Adrenal gland (tissue), 12 donors: ENCODE results near the gene DNAJC15. TPM values are rescaled to one million over a fixed set of nuclear protein-coding genes. Genes with fewer than 3 reads are reported as not detected.
"Not testable (repeated sequence)": the region's sequence is repeated elsewhere in the genome, so short reads cannot be mapped to it uniquely, and the experiment has no call there.

Source experiments
- DNase-seq, 7 donors: peaks; one replicate each; pipeline ENCODE4 v3.0.0-alpha.2; 2019 to 2020
- H3K27ac ChIP-seq, 5 donors: fragments of 200-600 bp; sonication (generic) in 4 of 5; 1 replicate in 3 of 5; 2 replicates in 2 of 5; pipeline versions ENCODE4 v1.5.1 to v1.8.0; 2016 to 2020; ENCODE audit warnings: mild to moderate bottlenecking in 1 of 5
- H3K27me3 ChIP-seq: fragments of 200-600 bp; 2 replicates; pipeline ENCODE4 v1.8.0; 2021
- H3K36me3 ChIP-seq, 2 donors: fragments of 200-600 bp; replicated peaks in 1 of 2; 1 replicate in 1 of 2; 2 replicates in 1 of 2; pipeline versions ENCODE4 v1.5.1 to v1.8.0; 2018 to 2022
- H3K4me1 ChIP-seq, 2 donors: fragments of 200-600 bp; replicated peaks in 1 of 2; 1 replicate in 1 of 2; 2 replicates in 1 of 2; pipeline versions ENCODE4 v1.5.1 to v1.8.0; 2018 to 2021
- H3K4me3 ChIP-seq, 4 donors: fragments of 200-600 bp; sonication (generic) in 3 of 4; one replicate each; pipeline ENCODE4 v1.5.1; 2016 to 2018
- H3K9me3 ChIP-seq, 3 donors: fragments of 200-600 bp; sonication (generic) in 1 of 3; replicated peaks in 1 of 3; 1 replicate in 2 of 3; 2 replicates in 1 of 3; pipeline versions ENCODE4 v1.5.1 to v1.8.0; 2016 to 2021
- POLR2A ChIP-seq, 2 donors: fragments of 450-650 bp; IDR thresholded peaks; one replicate each; pipeline ENCODE4 v1.6.1; 2017; ENCODE audit warnings: antibody characterized with exemption in 2 of 2, mild to moderate bottlenecking in 2 of 2, moderate library complexity in 1 of 2
- WGBS, 4 donors: extraction: QIAGEN DNeasy Blood & Tissue Kit in 2 of 4; methylation state at CpG; one replicate each; pipeline versions ENCODE4 v1.1.5 to v1.1.7; 2013 to 2017; 5-methylcytosine and 5-hydroxymethylcytosine counted together
- intact Hi-C, 2 donors: fragments of 100-400 bp; cut with DNase I; formaldehyde crosslinking; loops; one replicate each; pipeline versions ENCODE4 v1.14.1 to v1.15.0; 2022 to 2023
- polyA plus RNA-seq, 3 donors: library from polyadenylated mRNA; stranded (reverse); fragments of 200-250 nt in 2 of 3; fragments of 350-450 nt in 1 of 3; fragmentation: Illumina TruSeq in 1 of 3; extraction: RNeasy Lipid Tissue Mini Kit (QIAGEN cat#74804) in 1 of 3; gene quantifications; one replicate each; pipeline ENCODE4 v1.2.3, GENCODE V29; 2013 to 2014
- total RNA-seq, 9 donors: library from RNA; depleted of rRNA in 4 of 9; stranded (reverse); fragments of >200 nt in 4 of 9; fragments of 120-200 nt in 1 of 9; fragmentation: NEBNext Ultra II Directional in 1 of 9; extraction: Animal tissue kit (Norgen Biotek cat#: 25700) in 1 of 9; gene quantifications; one replicate each; pipeline versions ENCODE4 v1.1.0 to v1.2.4, GENCODE V29; 2013 to 2023
- TF ChIP-seq, protein P1 (sequence below), 6 experiments: fragments of 450-650 bp in 4 of 6; fragments of 200-600 bp in 2 of 6; sonication (generic) in 1 of 6; IDR thresholded peaks; 1 replicate in 5 of 6; 2 replicates in 1 of 6; pipeline versions ENCODE4 v1.5.1 to v1.8.0; 2016 to 2021; ENCODE audit warnings: antibody characterized with exemption in 6 of 6, mild to moderate bottlenecking in 2 of 6, moderate library complexity in 1 of 6
- donor health status: healthy with polysubstance abuse.
- donor health status: Bipolar disorder and iron deficiency.
- donor health status: DM: yes; HTN: yes; CAD: no.
- donor health status: DM: no; HTN: no; CAD: no.
- donor health status: DM: no; HTN: no; CAD: no.
- donor health status: DM: yes; HTN: yes; CAD: no.

The DNAJC15 gene
- total and polyA plus RNA-seq, 12 donors: 10.0 to 33.5 (median 17.5) TPM

DNA sequence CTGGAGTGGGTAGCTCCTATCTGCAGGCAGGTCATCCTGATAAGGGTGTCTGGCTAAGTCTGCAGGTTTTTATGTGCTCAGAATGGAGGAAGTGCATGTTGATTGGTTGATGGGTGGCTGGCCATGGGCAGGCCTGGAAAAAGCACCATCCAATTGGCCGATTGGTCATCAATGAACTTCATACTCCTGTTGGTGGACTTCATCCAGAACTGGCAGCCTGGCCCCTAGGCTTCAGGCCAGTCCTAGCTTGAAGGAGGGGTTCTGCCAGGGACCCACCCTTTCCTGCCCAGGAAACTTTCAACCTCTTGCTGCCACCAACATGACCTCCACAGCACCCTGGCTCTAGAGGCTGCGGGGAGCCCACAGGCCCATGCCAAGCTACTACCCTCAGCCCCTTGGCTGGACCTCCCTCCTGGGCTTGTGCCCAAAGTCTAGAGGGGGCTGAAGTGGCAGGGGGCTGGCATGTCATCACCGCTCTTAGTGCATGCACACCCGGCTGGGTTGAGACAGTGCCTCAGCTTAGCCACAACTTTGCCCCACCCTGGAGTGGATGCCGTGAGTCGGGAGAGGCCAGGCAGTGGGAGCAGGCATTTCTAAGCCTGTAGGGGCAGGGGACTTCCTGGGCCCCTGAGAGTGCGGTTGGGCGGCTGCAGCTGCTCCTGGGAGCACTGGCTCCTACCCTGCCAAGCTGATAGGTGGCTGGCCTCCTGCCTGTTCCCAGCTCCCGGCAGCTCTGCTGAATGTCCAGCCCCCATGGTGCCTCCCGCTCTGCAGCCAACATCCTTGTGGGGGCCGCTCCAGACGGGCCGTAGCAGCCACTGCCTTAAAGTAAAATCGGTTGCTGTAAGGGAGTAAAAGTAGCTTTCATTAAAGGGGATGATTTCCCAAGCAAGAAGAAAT, 13.2 kb downstream of the DNAJC15 start:
- H3K4me1 ChIP-seq: peaks cover 12 to 16% of the 10 kb centered on the region in 2 donors
- H3K4me3 ChIP-seq: no peak overlapping the region
- 56 to 79% (median 67%) methylated on average over 7 to 14 of the region's 14 CpGs for WGBS, 4 donors
- H3K9me3 ChIP-seq: no peaks in the 10 kb centered on the region
- H3K27me3 ChIP-seq: no peaks in the 10 kb centered on the region
- no peak overlapping the region for H3K27ac ChIP-seq
- peak in 1 of 7 donors; percentile 47 for DNase-seq
- no peaks in the 10 kb centered on the region for H3K36me3 ChIP-seq
- intact Hi-C loops: no loop called here
- TF ChIP-seq, protein P1, sequence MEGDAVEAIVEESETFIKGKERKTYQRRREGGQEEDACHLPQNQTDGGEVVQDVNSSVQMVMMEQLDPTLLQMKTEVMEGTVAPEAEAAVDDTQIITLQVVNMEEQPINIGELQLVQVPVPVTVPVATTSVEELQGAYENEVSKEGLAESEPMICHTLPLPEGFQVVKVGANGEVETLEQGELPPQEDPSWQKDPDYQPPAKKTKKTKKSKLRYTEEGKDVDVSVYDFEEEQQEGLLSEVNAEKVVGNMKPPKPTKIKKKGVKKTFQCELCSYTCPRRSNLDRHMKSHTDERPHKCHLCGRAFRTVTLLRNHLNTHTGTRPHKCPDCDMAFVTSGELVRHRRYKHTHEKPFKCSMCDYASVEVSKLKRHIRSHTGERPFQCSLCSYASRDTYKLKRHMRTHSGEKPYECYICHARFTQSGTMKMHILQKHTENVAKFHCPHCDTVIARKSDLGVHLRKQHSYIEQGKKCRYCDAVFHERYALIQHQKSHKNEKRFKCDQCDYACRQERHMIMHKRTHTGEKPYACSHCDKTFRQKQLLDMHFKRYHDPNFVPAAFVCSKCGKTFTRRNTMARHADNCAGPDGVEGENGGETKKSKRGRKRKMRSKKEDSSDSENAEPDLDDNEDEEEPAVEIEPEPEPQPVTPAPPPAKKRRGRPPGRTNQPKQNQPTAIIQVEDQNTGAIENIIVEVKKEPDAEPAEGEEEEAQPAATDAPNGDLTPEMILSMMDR (IDR thresholded peaks at IDR 0.05): no peak
- no peak for TF ChIP-seq POLR2A (IDR thresholded peaks at IDR 0.05)

DNA sequence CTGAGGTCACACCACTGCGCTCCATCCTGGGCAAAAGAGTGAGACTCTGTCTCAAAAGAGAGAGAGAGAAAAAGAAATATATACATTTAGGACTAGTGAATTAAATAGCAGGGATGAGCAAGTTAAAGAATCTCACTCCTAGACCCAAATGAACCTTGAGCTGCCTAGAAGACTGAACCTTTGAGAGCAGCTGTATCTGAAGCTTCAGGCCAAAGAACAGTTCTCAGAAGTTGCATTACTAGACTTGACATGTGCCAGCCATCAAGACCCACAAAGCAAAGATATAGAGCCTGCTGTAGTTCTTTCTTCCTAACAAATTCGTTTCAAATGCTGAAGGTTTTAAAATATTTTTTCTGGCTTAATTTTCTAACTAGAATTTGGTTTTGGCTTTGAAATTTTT, 16.6 kb downstream of the DNAJC15 start:
- no peak for DNase-seq
- TF ChIP-seq POLR2A (IDR thresholded peaks at IDR 0.05): no peak
- TF ChIP-seq, protein P1 (IDR thresholded peaks at IDR 0.05): no peak
- Histone ChIP-seq H3K36me3 (no peaks in the 10 kb centered on the region), H3K4me1 (peaks cover 29 to 41% of the 10 kb centered on the region in 2 donors), H3K27ac (no peak overlapping the region), H3K27me3 (no peaks in the 10 kb centered on the region), H3K9me3 (no peaks in the 10 kb centered on the region), H3K4me3 (no peak overlapping the region)
- WGBS, 4 donors: 94 to 99% (median 98%) methylated on average over 2 of the region's 2 CpGs
- intact Hi-C loops: no loop called here

DNA sequence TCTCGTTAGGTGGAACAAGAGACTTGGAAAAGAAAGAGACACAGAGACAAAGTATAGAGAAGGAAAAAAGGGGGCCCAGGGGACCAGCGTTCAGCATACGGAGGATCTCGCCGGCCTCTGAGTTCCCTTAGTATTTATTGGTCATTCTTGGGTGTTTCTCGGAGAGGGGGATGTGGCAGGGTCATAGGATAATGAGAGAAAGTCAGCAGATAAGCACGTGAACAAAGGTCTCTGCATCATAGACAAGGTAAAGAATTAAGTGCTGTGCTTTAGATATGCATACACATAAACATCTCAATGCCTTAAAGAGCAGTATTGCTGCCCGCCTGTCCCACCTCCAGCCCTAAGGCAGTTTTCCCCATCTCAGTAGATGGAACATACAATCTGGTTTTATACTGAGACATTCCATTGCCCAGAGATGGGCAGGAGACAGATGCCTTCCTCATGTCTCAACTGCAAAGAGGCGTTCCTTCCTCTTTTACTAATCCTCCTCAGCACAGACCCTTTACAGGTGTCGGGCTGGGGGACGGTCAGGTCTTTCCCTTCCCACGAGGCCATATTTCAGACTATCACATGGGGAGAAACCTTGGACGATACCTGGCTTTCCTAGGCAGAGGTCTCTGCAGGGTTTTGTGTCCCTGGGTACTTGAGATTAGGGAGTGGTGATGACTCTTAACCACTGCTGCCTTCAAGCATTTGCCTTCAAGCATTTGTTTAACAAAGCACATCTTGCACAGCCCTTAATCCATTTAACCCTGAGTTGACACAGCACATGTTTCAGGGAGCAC, 17.4 kb downstream of the DNAJC15 start:
- H3K4me1 ChIP-seq: peaks cover 26 to 44% of the 10 kb centered on the region in 2 donors
- H3K27me3 ChIP-seq, H3K27ac ChIP-seq, DNase-seq, intact Hi-C loops, H3K4me3 ChIP-seq, H3K36me3 ChIP-seq, H3K9me3 ChIP-seq: not testable (repeated sequence)
- 91 to 95% (median 93%) methylated on average over 12 to 13 of the region's 13 CpGs for WGBS, 4 donors

DNA sequence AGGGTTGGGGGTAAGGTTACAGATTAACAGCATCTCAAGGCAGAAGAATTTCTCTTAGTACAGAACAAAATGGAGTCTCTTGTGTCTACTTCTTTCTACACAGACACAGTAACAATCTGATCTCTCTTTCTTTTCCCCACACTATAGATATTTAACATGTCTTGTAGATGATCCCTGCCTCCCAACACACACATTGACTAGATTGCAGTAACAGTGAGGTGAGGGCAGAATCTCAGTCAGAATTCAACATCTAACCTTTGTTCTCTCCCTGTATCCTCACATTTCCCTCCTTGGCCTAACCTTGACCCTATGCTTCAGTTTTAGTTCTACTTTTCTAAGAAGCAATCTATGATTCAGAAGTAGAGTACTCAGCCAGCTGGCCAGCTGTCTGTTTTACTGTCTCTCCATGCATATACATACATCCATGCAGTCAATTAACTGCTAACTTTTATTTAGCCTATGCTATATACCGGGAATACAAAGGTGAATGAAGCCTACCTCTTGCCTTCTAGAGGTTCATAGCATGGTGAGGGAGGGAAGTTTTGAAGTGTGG, 18.1 kb downstream of the DNAJC15 start:
- no peaks in the 10 kb centered on the region for H3K36me3 ChIP-seq
- peaks cover 26 to 44% of the 10 kb centered on the region in 2 donors for H3K4me1 ChIP-seq
- TF ChIP-seq, protein P1 (IDR thresholded peaks at IDR 0.05): no peak
- TF ChIP-seq POLR2A (IDR thresholded peaks at IDR 0.05): no peak
- H3K4me3 ChIP-seq: no peak overlapping the region
- no peaks in the 10 kb centered on the region for H3K27me3 ChIP-seq
- no peak overlapping the region for H3K27ac ChIP-seq
- WGBS, 4 donors: 85 to 93% (median 88%) methylated on average over 1 of the region's 1 CpG
- intact Hi-C loops: no loop called here
- DNase-seq: no peak
- H3K9me3 ChIP-seq: no peaks in the 10 kb centered on the region
